GM12878 (cell line): ENCODE results near the gene RAD51AP1. TPM values are rescaled to one million over a fixed set of nuclear protein-coding genes. Genes with fewer than 3 reads are reported as not detected.
A peak's percentile ranks its signal among the peaks of the same experiment; 100 is the strongest.

ENCODE experiments used
- ATAC-seq: fragments of 200-7000 bp; cut with Tn5 transposase; 3 replicates; pipeline ENCODE4 v1.9.1; 2020; ENCODE audit warnings: mild to moderate bottlenecking, moderate library complexity
- BruUV-seq: library from RNA; stranded (reverse); fragments of 400-500 nt; replicated peaks from 2 replicates; lab custom pipeline; 2021; lab: Mats Ljungman, UMichigan
- CTCF ChIA-PET: fragments of 300-600 bp; sonication (Branson Sonifier 250); formaldehyde crosslinking; extraction: SDS; loops from one replicate; lab custom pipeline; 2021; ENCODE audit warnings: inconsistent platforms; lab: Yijun Ruan, JAX
- POLR2A ChIA-PET: fragments of 350-600 bp; formaldehyde crosslinking; extraction: SDS; loops from one replicate; lab custom pipeline; 2021; ENCODE audit warnings: inconsistent platforms; lab: Charles Lee
- RAD21 ChIA-PET: fragments of 300-600 bp; sonication (Branson Sonifier 250); formaldehyde crosslinking; loops from one replicate; lab custom pipeline; 2023; ENCODE audit warnings: antibody characterized with exemption; ENCODE audit not compliant: unreplicated experiment; lab: Charles Lee
- SMC1A ChIA-PET: fragments of 300-600 bp; sonication (Branson Sonifier 250); formaldehyde crosslinking; loops from one replicate; lab custom pipeline; 2023; ENCODE audit not compliant: unreplicated experiment, uncharacterized antibody; lab: Charles Lee
- DNase-seq: peaks from one replicate; pipeline ENCODE4 v3.0.0-alpha.2; 2011; ENCODE audit warnings: low read depth, low spot score
- FAIRE-seq: peaks from 3 replicates; lab custom pipeline; 2011; peaks lifted over from hg19 to GRCh38; lab: Jason Lieb, UNC
- H2AFZ ChIP-seq: 2 replicates; pipeline ENCODE4 v1.6.0; 2011; ENCODE audit warnings: low read depth, low read length, control low read depth; ENCODE audit not compliant: control insufficient read depth
- H3K27ac ChIP-seq: 2 replicates; pipeline ENCODE4 v1.5.1; 2011; ENCODE audit warnings: control low read depth; ENCODE audit not compliant: control insufficient read depth, insufficient read depth
- H3K27me3 ChIP-seq, 2 experiments: replicated peaks in 1 of 2; 2 replicates each; pipeline versions ENCODE4 v1.6.0 to v1.6.1; 2011; ENCODE audit warnings: low read length in 1 of 2; ENCODE audit not compliant: control insufficient read depth in 2 of 2, insufficient read depth in 2 of 2
- H3K36me3 ChIP-seq, 2 experiments: 2 replicates each; pipeline ENCODE4 v1.5.1; 2011; ENCODE audit warnings: low read length in 1 of 2; ENCODE audit not compliant: control insufficient read depth in 2 of 2, insufficient read depth in 2 of 2
- H3K4me1 ChIP-seq: 2 replicates; pipeline ENCODE4 v1.6.1; 2011; ENCODE audit warnings: mild to moderate bottlenecking, low read length, moderate library complexity, mixed read lengths; ENCODE audit not compliant: control insufficient read depth, insufficient read depth
- H3K4me2 ChIP-seq: 2 replicates; pipeline ENCODE4 v1.6.0; 2011; ENCODE audit warnings: control low read depth; ENCODE audit not compliant: control insufficient read depth, insufficient read depth
- H3K4me3 ChIP-seq: fragments of 200-600 bp; sonication (generic); 2 replicates; pipeline ENCODE4 v1.5.1; 2016
- H3K79me2 ChIP-seq: 2 replicates; pipeline ENCODE4 v1.6.0; 2011; ENCODE audit warnings: low read length; ENCODE audit not compliant: control insufficient read depth, insufficient read depth
- H3K9ac ChIP-seq: 2 replicates; pipeline ENCODE4 v1.8.0; 2011; ENCODE audit warnings: low read length, control low read depth, mixed read lengths; ENCODE audit not compliant: control insufficient read depth, insufficient read depth
- H3K9me3 ChIP-seq: replicated peaks from 3 replicates; pipeline ENCODE4 v1.5.1; 2011; ENCODE audit warnings: mild to moderate bottlenecking, low read length; ENCODE audit not compliant: control insufficient read depth, insufficient read depth
- H4K20me1 ChIP-seq: 2 replicates; pipeline ENCODE4 v1.6.0; 2011; ENCODE audit not compliant: control insufficient read depth, insufficient read depth
- CREM ChIP-seq: IDR thresholded peaks from 2 replicates; pipeline ENCODE4 v1.6.1; 2014; ENCODE audit warnings: antibody characterized with exemption, low read depth
- HDGF ChIP-seq: fragments of 450-650 bp; IDR thresholded peaks from 2 replicates; pipeline ENCODE4 v1.6.1; 2016; ENCODE audit warnings: antibody characterized with exemption
- IKZF2 ChIP-seq, 2 experiments: fragments of 450-650 bp; IDR thresholded peaks; 2 replicates each; pipeline ENCODE4 v1.6.1; 2017; ENCODE audit warnings: mild to moderate bottlenecking in 2 of 2, moderate library complexity in 2 of 2
- IRF5 ChIP-seq: fragments of 450-650 bp; IDR thresholded peaks from 2 replicates; pipeline ENCODE4 v1.6.1; 2017; ENCODE audit warnings: borderline replicate concordance
- MEF2A ChIP-seq: IDR thresholded peaks from 2 replicates; pipeline ENCODE4 v1.6.1; 2011; ENCODE audit warnings: low read depth, mild to moderate bottlenecking, low read length, moderate library complexity; ENCODE audit not compliant: insufficient read depth
- MYC ChIP-seq: IDR thresholded peaks from 2 replicates; pipeline ENCODE4 v1.6.1; 2011; ENCODE audit warnings: mild to moderate bottlenecking, low read length, moderate library complexity, inconsistent platforms; ENCODE audit not compliant: insufficient read depth, insufficient replicate concordance, insufficient read length, severe bottlenecking
- PKNOX1 ChIP-seq: fragments of 450-650 bp; IDR thresholded peaks from 2 replicates; pipeline ENCODE4 v1.6.1; 2016; ENCODE audit warnings: mild to moderate bottlenecking
- RUNX3 ChIP-seq: IDR thresholded peaks from 2 replicates; pipeline ENCODE4 v1.6.1; 2012; ENCODE audit warnings: low read length, inconsistent platforms
- SPI1 ChIP-seq: IDR thresholded peaks from 2 replicates; pipeline ENCODE4 v1.6.1; 2011; ENCODE audit warnings: low read depth, mild to moderate bottlenecking, low read length, moderate library complexity, borderline replicate concordance; ENCODE audit not compliant: insufficient read depth
- TAF1 ChIP-seq: IDR thresholded peaks from 2 replicates; pipeline ENCODE4 v1.6.1; 2011; ENCODE audit warnings: mild to moderate bottlenecking, low read depth, low read length, borderline replicate concordance
- TBL1XR1 ChIP-seq: IDR thresholded peaks from 2 replicates; pipeline ENCODE4 v1.6.1; 2012; ENCODE audit warnings: low read depth, low read length, improper control_type of control experiment
- TCF12 ChIP-seq: IDR thresholded peaks from 2 replicates; pipeline ENCODE4 v1.6.1; 2011; ENCODE audit warnings: low read depth, mild to moderate bottlenecking, low read length
- USF1 ChIP-seq: IDR thresholded peaks from 2 replicates; pipeline ENCODE4 v1.6.1; 2011; ENCODE audit warnings: borderline replicate concordance, low read depth, mild to moderate bottlenecking, moderate library complexity, mixed read lengths, low read length; ENCODE audit not compliant: insufficient read depth; ENCODE audit errors: extremely low read length
- ZSCAN29 ChIP-seq: fragments of 450-650 bp; IDR thresholded peaks from 2 replicates; pipeline ENCODE4 v1.6.1; 2017; ENCODE audit warnings: mild to moderate bottlenecking, moderate library complexity
- WGBS: methylation state at CpG from one replicate; pipeline ENCODE4 v1.1.6; 2016; ENCODE audit warnings: low lambda C conversion rate; ENCODE audit not compliant: insufficient replicate concordance, insufficient coverage; ENCODE audit errors: missing lambda C conversion rate; 5-methylcytosine and 5-hydroxymethylcytosine counted together
- in situ Hi-C: fragments of 300-500 bp; cut with MboI; formaldehyde crosslinking; loops from 9 replicates; pipeline ENCODE4 v1.14.3; 2018; ENCODE audit warnings: mixed read lengths
- intact Hi-C: fragments of 100-400 bp; cut with micrococcal nuclease; formaldehyde crosslinking; loops from one replicate; pipeline ENCODE4 v1.14.2; 2022; ENCODE audit not compliant: unreplicated experiment
- polyA plus RNA-seq, 11 experiments: library from polyadenylated mRNA; depleted of rRNA in 4 of 11; unstranded in 6 of 11; stranded (reverse) in 5 of 11; fragments of >200 nt; fragmentation: Nextera tagmentation in 4 of 11; fragmentation: Illumina TruSeq in 1 of 11; extraction: Ambion mirVana in 4 of 11; extraction: Trizol in 1 of 11; gene quantifications; 1 replicate in 1 of 11; 2 replicates in 10 of 11; pipeline versions ENCODE4 v1.2.1 to v1.2.3, GENCODE V29; 2011 to 2016; ENCODE audit warnings: inconsistent platforms in 2 of 11, missing spikeins in 2 of 11, low read depth in 1 of 11
- total RNA-seq, 4 experiments: library from RNA; depleted of rRNA in 3 of 4; stranded (reverse); fragments of >200 nt in 3 of 4; fragmentation: Illumina TruSeq in 1 of 4; extraction: Trizol in 1 of 4; gene quantifications; 2 replicates each; pipeline versions ENCODE4 v1.2.1 to v1.2.3, GENCODE V29; 2013 to 2021

The RAD51AP1 gene
- total and polyA plus RNA-seq, 10 of the 15 experiments (the other 5 are each of a cell fraction or from before 2014, with no cell fraction given) = 22.3 to 86.0 (median 50.9) TPM

- TF ChIP-seq IRF5 (no peak), USF1 (no peak), TCF12 (no peak), MEF2A (no peak), PKNOX1 (no peak), ZSCAN29 (no peak), RUNX3 (peak; percentile 40), TBL1XR1 (no peak), MYC (no peak)
- TF ChIP-seq, all 136 proteins: peak for 2
Observed at GRCh38 chr12:4563336-4563735, 24.6 kb downstream of the RAD51AP1 start (continued).

DNA sequence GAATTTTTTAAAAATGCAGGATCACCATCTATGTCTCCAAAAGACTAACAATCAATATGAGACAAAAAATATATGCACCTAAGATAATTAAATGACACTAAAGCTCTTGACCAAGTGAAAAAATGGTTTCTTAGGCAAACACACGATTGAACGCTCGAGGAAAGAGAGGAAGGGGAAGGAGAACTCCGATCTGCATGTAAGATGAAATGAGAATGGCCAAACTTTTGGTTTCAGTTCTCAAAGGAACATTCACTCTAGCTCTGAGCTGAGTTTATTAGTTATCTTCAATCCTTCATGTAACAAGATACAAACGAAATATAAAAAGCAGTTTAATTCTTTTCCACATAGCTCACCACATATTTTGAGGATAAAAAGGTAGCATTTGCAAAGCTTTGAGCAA lies 26.1 kb downstream of the RAD51AP1 start:
- peak overlapping the region; percentile 52 for H2AFZ ChIP-seq
- H3K36me3 ChIP-seq = peaks cover 0 to 4% of the 10 kb centered on the region in 2 experiments; a peak in 2 of 4 replicates
- intact Hi-C loops = no loop called here
- peak; percentile 64 for FAIRE-seq
- H3K27ac ChIP-seq = peak overlapping the region; percentile 54; the same call in 1 of the 2 replicates
- TF ChIP-seq CREM (no peak), TAF1 (peak; percentile 38; the same call in 1 of the 2 replicates), IKZF2 (IDR thresholded peaks at IDR 0.05) (0 out of 4 replicates have a peak, but pooled peaks of 1 of the 2 experiments have one; percentile 11), SPI1 (peak; percentile 53; the same call in 1 of the 2 replicates), HDGF (no peak)
- TF ChIP-seq, all 136 proteins: peak for 3
- SMC1A ChIA-PET = interaction anchor here (0.6 to 1.3 kb wide), 4 partner anchors 11 to 27 kb away, joined by 3 to 4 read pairs (median 4); partner anchors contain the start of gene RAD51AP1
- in situ Hi-C loops = no loop called here
- RAD21 ChIA-PET = interaction anchor here (1.0 to 1.4 kb wide), 3 partner anchors 20 to 40 kb away, joined by 3 to 4 read pairs (median 4); no protein-coding TSS in a partner anchor
- Histone ChIP-seq H4K20me1 (no peaks in the 10 kb centered on the region), H3K9me3 (no peaks in the 10 kb centered on the region), H3K4me1 (peaks cover 28% of the 10 kb centered on the region), H3K4me3 (no peak overlapping the region), H3K9ac (peak overlapping the region; percentile 12; the same call in 1 of the 2 replicates), H3K4me2 (peak overlapping the region; percentile 56), H3K27me3 (no peaks in the 10 kb centered on the region), H3K79me2 (no peaks in the 10 kb centered on the region)
- POLR2A ChIA-PET = no interaction called here
- CTCF ChIA-PET = interaction anchor here (0.5 to 3.5 kb wide), 3 partner anchors 12 to 44 kb away, joined by 3 to 10 read pairs (median 3); no protein-coding TSS in a partner anchor
- WGBS = 1% methylated on average over 5 of the region's 5 CpGs
- DNase-seq (peak; percentile 20), ATAC-seq (peak; percentile 76)
- BruUV-seq = no TSS peak
